GM13976 (cell line): ENCODE data around the gene CCBE1.

Source experiments
- DNase-seq: peaks from one replicate; pipeline ENCODE4 v3.0.0; 2012; ENCODE audit warnings: low spot score
- in situ Hi-C: fragments of 300-500 bp; cut with MboI; formaldehyde crosslinking; loops from one replicate; pipeline ENCODE4 v1.12.0; 2022; ENCODE audit warnings: low sequenced_read_pairs, mixed read lengths, inconsistent platforms; ENCODE audit not compliant: unreplicated experiment
- TF ChIP-seq, protein P1 (sequence below): IDR thresholded peaks from 2 replicates; pipeline ENCODE4 v1.5.1; 2012; ENCODE audit warnings: borderline replicate concordance, mild to moderate bottlenecking; ENCODE audit not compliant: insufficient read depth; ENCODE audit errors: extremely low read depth, missing control alignments, control extremely low read depth

CCBE1 gene

DNA sequence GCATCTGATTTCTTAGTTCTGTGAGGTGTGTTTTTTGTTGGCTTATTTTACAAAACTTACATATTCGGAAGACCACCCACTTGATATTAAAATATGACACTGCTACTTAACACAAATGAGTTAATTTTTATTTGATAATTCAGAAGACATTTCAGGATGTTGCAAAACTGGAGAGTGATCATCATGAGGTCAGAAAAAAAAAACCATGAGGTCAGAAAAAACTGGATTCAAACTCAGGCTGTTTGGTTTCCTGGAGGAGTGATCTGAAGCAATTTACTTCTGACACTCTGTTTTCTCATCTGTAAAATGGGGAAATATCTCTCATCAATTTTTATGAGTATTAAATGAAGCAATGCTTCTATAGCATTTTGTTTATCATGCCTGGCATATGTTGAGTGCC, 1.8 kb upstream of the CCBE1 start:
- TF ChIP-seq, protein P1, sequence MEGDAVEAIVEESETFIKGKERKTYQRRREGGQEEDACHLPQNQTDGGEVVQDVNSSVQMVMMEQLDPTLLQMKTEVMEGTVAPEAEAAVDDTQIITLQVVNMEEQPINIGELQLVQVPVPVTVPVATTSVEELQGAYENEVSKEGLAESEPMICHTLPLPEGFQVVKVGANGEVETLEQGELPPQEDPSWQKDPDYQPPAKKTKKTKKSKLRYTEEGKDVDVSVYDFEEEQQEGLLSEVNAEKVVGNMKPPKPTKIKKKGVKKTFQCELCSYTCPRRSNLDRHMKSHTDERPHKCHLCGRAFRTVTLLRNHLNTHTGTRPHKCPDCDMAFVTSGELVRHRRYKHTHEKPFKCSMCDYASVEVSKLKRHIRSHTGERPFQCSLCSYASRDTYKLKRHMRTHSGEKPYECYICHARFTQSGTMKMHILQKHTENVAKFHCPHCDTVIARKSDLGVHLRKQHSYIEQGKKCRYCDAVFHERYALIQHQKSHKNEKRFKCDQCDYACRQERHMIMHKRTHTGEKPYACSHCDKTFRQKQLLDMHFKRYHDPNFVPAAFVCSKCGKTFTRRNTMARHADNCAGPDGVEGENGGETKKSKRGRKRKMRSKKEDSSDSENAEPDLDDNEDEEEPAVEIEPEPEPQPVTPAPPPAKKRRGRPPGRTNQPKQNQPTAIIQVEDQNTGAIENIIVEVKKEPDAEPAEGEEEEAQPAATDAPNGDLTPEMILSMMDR = no peak
- in situ Hi-C loops = no loop called here
- no peak for DNase-seq

DNA sequence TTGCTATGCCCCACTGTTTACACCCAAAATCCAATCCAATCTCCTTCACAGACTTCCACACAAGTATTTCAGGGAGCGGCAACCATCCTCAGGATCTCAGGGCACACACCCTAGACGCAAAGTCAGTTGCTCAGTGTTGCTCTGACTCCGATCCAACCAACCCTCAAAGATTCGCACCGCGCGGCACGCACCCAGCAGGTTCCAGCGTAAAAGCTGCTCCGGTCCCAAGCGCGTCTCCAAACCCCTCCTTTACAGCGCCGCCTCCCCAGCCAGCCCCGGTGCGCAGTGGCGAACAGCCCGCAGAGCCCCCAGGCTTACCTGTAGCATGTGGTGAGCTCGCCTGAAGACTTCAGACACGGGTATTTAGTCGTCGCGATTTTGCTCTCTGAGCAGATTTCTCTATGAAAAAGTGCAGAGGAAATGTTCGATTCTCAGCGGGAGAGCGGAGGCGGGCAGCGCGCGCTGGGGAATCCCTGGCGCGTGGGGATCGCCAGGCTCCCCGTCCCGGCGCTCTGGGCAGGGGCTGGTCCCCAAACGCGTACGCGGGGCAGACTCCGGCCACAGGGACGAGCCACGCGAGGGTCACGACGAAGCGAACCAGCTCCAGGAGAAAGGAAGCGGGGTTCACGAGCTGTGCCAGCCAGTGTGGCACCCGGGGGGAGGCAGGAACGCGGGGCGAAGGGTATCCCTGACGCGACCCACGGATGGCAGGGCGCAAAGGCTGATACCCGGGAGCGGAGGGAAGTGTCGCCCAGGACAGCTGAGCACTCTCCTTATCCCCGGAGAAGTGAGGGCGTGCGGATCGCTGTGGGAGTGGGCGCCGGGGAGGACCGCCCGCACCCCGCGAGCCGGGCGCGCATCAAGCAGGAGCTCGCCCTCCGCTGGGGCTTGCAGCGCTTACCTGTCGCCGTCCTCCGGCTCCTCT, 650 bp downstream of the CCBE1 start:
- in situ Hi-C loops = no loop called here
- peak; percentile 54 for DNase-seq
- TF ChIP-seq, protein P1 = no peak

DNA sequence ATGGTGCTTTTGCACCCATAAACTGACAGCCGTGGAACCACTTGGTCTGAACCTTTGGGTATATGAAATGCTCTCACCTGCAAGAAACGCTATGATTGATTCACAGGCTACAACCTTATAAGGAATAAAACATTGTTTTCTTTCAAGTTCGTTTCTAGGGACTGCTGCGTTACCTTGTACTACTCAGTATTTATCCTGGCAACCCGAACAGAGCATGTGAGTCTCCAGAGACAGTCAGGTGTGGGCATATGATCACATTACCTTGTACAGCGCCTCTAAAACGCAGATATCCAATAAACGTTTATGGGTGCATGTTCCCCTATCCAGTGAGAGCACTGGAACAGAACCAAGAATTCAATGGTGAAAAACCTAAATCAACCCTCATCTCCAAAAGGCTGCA, 1.7 kb downstream of the CCBE1 start:
- TF ChIP-seq, protein P1 = no peak
- no peak for DNase-seq
- in situ Hi-C loops = no loop called here

DNA sequence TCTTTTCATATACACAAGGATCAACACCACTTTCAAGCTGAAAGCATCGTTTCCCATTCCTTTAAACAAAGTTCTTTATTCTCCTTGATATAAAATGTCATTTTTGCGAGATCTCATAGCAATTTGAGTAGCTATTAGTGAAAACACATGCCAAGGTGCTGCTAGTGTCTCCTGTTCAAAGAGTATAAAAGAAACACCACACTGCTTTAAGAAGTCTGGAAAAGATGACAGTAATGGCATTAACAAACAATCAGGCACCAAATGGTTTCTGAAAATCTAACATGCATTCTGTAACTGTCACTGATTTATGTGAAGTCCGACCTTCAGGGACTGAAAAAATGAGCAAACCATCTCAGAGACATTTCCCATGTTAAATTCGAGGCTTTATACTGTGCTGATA, 2.4 kb downstream of the CCBE1 start:
- TF ChIP-seq, protein P1 = no peak
- DNase-seq = no peak
- in situ Hi-C loops = no loop called here

DNA sequence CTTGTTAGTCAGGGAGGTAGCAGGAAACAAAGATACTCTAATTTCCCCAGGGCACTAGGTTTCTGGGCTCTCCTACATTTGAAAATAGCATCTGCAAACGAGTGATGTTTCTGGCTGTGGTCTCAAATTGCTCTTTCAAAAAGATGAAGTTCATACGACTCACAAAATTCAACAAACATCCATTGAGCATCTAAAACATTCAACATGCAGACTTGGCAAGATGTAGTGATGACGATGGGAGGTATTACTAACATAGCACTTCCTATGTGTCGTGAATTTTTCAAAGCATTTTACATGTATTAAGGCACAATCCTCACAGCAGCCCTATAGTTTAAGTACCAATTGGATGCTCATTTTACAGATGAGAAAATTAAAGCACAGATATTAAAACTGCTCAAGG, 5.2 kb downstream of the CCBE1 start:
- TF ChIP-seq, protein P1 = no peak
- in situ Hi-C loops = no loop called here
- DNase-seq = no peak

DNA sequence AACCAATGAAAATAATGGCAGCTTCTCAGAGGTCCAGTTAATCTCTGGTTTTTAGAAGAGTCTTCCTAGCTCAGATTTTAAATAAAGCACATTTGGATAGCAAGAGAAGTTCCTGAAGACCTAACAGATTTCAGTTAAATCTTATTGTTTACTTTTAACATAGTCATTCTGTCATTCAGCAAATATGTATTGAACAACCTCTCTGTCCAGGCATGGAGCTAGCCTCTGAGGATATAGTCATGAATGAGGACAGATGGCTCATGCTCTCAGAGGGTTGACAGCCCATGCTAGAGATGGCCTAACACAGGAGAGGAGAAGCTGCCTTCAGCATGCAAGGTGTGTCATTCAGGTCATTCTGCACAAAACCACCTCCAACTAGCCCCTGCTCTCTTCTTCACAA, 6.2 kb downstream of the CCBE1 start:
- no peak for DNase-seq
- TF ChIP-seq, protein P1 = no peak
- in situ Hi-C loops = no loop called here
